ENCODE measurements around the gene LGSN.
"Not testable (repeated sequence)": the region's sequence is repeated elsewhere in the genome, so short reads cannot be mapped to it uniquely, and the experiment has no call there.

Gene LGSN

GRCh38 chr6:63305277-63305676, 14.5 kb downstream of the LGSN start:
- DNase-seq = no peak

- no peak for DNase-seq
These were observed 16.3 kb downstream of the LGSN start for GRCh38 chr6:63303476-63303875.

DNA sequence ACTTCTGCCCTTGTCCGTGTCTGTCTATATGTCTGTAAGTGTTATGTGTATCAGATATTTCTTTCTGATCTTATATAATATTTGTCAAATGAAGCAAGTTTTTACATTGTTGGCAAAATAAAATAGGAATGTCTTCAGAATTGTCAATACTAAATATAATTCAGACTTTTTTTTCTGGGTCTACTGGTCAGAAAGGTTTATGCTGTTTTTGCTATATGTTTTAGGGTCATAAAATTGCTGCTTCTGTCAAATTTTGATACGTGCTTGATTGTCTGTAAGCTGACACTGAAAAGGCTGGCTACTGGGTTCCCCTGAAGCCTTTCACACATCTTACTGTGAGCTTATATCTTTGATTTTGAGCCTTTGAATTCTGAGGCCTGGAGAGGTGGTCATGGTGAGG, 20.1 kb downstream of the LGSN start:
- no peak for DNase-seq

GRCh38 chr6:63295553-63296194, 24.1 kb downstream of the LGSN start:
- no peak for DNase-seq

GRCh38 chr6:63290492-63291058, 29.2 kb downstream of the LGSN start:
- no peak for DNase-seq

- no peak for DNase-seq
These were observed 30.4 kb downstream of the LGSN start for GRCh38 chr6:63289269-63289872.

GRCh38 chr6:63280639-63281180, 39.1 kb downstream of the LGSN start:
- DNase-seq = no peak

DNA sequence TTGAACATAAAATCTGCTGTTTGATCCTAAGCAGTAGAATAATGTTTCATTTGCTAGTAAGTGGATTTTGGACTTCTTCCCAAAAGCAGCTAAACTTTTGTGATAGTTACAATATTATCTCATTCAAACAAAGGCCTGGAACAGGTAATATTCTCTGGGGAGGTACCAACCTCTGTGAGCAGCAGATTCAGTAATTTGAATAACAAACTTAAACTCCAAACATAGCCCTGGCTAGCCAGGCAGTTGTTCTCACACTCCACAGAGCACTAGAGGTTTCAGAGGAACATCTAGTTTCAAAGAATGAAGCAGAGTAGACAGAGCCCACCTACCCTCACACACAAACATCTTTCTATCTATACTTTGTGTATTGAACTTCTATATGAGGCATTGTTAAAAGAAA, 40.9 kb downstream of the LGSN start:
- no peak for DNase-seq

DNA sequence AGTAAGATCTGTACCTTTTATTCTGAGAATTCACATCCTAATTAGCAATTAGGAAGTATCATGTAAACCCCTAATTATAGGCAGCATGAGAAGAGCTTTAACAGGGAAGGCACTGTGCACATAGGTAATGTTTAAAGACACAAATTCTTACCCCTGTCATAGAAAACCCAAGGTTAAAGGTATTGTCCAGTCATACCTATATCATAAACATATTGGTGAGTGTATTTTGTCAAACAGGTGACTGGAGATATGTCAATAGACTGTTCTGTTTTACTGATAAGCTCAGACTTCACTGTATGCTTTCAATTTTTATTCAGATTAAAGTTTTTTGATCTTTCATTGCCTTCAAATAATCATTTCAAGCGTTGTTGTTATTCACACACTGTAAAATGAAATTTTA, 43.8 kb downstream of the LGSN start:
- no peak for DNase-seq

DNA sequence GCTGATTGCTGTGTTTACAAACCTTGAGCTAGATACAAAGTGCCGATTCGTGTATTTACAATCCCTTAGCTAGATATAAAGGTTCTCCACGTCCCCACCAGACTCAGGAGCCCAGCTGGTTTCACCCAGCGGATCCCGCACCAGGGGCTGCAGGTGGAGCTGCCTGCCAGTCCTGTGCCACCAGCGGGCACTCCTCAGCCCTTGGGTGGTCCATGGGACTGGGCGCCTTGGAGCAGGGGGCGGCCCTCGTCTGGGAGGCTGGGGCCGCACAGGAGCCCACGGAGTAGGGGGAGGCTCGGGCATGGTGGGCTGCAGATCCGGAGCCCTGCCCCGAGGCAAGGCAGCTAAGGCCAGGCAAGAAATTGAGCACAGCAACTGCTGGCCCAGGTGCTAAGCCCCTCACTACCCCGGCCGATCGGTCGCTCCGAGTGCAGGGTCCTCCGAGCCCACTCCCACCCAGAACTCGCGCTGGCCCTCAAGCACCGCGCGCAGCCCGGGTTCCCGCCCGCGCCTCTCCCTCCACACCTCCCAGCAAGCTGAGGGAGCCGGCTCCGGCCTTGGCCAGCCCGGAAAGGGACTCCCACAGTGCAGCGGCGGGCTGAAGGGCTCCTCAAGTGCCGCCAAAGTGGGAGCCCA, 44.9 kb downstream of the LGSN start:
- DNase-seq = not testable (repeated sequence)

GRCh38 chr6:63272397-63272796, 47.4 kb downstream of the LGSN start:
- DNase-seq = no peak

DNA sequence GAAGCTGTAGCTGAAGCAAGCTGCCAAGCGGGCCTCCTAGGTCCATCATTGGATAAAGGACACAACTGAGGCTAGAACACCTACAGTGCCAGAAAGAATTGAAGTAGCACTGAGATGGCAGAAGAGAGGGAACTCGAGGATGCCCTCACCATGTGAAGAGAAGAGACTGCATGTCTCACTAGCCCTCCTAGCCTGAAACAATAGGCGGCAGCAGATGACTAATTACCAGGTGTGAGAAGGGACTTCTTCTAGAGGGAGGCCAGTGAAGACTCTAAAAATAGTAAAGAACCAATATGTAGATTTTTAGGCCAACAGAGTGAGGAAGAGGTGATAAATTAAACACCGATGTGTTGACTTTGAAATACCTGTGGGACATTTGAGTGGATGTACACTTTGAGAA, 50.3 kb downstream of the LGSN start:
- DNase-seq = no peak

- no peak for DNase-seq
These were observed 51.2 kb downstream of the LGSN start for GRCh38 chr6:63268574-63268973.

DNA sequence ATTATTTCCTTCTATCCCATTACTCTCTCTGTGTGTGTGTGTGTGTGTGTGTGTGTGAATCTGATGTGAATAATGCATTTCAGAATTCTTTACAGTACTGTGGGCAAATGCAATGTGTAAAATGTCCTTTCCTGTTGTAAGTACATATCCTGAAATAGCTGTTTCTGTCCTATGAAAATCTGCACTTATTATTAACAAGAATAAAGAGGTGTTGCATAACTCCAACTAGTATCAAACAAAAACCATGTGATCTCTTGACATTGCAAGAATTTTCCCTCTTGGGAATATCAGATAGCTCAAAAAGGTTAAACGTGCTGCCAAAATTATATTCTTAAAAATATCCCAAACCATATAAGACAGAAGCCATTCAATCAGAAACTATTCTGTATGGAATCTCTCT, 52.0 kb downstream of the LGSN start:
- DNase-seq = no peak

DNA sequence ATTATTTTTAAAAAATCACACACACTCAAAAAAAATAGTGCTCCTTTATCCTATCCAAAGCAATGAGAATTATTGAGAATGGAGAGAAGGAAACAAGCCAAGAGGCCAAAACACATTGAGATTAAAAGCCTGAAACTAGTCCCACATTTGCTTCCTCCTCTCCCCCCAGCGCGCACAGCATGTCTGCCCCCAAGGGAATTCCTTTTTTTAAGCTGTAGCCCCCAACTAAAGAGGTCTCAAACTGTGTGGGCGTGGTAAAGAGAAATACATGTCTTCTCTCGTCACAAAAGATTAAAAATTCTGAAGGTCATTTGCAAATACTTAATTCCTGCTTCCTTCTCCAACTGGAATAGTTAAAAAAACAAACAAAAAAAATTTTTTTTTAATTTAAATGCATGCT, 52.7 kb downstream of the LGSN start:
- no peak for DNase-seq

GRCh38 chr6:63263444-63263843, 56.3 kb downstream of the LGSN start:
- DNase-seq = no peak

- DNase-seq = no peak
These were observed 58.0 kb downstream of the LGSN start for GRCh38 chr6:63261820-63262219.

- DNase-seq = no peak
These were observed 60.6 kb downstream of the LGSN start for GRCh38 chr6:63259153-63259552.

DNA sequence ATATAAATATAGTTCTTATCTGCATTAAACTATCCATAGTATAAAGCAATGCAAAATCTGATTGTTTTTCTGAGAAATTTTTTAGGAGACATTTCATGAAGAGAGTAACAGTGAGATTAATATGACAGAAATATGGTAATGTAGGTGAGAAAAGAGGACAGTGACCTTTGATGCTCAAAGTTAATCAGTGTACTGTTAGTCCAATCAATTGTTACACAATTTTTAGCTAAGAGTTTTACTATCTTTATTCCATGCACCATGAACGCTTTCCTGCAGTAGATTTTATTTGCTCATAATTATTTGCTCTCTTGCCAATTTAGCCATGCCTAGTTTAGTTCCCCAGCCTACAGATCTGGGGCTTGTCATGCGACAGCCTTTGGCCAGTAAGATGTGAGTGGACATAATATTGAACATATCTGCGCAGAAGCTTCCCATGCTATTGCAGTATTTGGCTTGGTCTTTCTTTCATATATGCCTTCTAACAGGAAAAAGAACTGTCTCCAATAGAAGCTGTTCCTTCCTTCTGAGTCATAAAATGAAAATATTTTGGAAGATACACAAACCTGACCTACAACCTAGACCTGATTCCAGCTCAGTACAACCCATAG, 69.8 kb downstream of the LGSN start:
- no peak for DNase-seq

- DNase-seq = no peak
These were observed 73.2 kb downstream of the LGSN start for GRCh38 chr6:63246581-63246980.

DNA sequence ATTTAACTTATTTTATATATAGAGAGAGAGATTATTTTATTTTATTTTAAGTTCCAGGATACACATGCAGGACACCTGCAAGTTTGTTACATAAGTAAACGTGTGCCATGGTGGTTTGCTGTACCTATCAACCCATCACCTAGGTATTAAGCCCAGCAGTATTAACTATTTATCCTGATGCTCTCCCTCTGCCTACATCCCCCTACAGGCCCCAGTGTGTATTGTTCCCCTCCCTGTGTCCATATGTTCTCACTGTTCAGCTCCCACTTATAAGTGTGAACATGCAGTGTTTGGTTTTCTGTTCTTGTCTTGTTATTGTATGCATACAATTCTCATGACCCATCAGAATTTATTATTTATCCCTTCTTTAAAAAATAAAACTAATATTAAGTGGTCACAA, 73.9 kb downstream of the LGSN start:
- DNase-seq = no peak

DNA sequence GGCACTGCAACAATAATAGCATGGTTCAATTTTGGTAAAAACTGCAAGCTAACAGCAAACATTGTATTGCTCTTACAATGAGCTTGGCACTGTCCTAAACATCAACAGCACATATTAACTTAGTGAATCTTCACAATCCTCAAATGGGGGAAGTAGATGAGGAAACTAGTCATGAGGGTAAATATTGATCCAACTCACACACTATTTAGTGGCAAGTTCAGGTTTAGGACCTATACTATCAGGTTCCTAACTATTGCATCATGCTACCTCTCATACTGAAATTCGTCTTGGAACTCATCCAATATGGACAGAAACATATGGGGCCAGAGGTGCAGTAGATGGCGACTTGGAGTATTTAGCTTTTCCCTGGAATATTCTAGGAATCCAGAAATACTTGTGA, 74.4 kb downstream of the LGSN start:
- no peak for DNase-seq

- no peak for DNase-seq
These were observed 83.4 kb downstream of the LGSN start for GRCh38 chr6:63236398-63236817.

GRCh38 chr6:63230511-63230910, 89.3 kb downstream of the LGSN start:
- not testable (repeated sequence) for DNase-seq
